ENCODE measurements around the gene DEPDC5.

The DEPDC5 gene

GRCh38 chr22:31927562-31927961, 173.7 kb downstream of the DEPDC5 start:
- no peak for DNase-seq

- no peak for DNase-seq
These were observed 175.5 kb downstream of the DEPDC5 start for GRCh38 chr22:31929167-31929930.

DNA sequence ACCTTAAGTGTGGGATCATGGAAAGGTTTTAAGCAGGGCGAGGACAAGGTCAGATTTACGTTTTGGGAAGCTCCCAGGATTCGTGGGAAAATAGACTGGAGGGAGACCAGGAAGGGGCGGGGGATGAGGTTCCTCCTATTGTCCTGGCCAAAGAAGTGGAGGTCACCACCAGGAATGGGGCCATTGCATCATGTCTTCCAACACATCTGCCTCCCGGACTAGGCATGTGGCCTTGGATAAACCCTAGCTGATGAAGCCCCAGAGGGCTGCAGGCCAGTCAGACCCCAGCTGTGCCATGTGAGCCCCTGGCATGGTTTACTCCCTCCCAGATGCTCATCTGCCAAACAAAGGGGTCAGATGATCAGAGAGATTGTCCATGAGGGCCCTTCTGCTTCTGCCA, 179.0 kb downstream of the DEPDC5 start:
- DNase-seq = no peak

- no peak for DNase-seq
These were observed 179.6 kb downstream of the DEPDC5 start for GRCh38 chr22:31933406-31933805.

- DNase-seq = no peak
These were observed 180.1 kb downstream of the DEPDC5 start for GRCh38 chr22:31933816-31934482.

- no peak for DNase-seq
These were observed 182.3 kb downstream of the DEPDC5 start for GRCh38 chr22:31935961-31936635.

DNA sequence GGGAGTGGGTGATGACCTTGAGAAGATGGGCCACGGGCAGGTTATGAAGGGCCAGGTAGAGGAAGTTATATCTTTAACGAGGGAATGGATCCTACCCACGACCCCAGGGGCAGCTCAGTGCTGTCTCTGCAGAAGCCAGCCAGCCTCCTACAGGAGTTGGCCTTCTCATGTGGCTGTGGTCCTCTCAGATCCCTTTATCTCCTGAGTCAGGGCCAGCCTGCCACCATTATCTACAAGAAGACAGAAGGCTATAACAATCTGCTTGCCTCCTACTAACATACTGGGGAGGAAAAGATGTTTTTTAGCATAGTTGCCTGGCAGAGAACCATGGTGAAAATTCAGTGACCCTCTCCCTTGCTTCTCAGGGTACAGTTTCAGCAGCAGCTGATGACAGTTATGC, 183.5 kb downstream of the DEPDC5 start:
- DNase-seq = no peak

- no peak for DNase-seq
These were observed 184.5 kb downstream of the DEPDC5 start for GRCh38 chr22:31938296-31938695.

- DNase-seq = no peak
These were observed 186.7 kb downstream of the DEPDC5 start for GRCh38 chr22:31940506-31940905.

DNA sequence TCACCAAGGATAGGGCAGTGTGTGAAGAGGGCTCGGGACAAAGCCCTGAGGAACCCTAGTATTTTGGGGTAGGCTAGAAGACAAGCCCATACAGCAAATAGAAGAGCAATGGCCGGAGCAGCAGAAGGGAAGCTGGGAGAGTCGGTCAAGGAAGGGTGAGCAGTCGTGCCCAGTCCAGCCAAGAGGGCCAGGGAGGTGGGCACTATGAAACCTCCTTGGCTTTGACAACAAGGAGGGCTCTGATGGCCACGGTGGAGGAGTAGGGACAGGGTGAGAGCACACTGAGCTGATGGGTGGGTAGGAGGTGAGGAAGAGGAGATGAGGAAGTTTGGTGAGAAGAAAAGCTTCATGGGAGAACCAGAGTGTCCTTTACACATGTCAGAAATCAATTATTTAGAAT, 188.3 kb downstream of the DEPDC5 start:
- DNase-seq = no peak

- no peak for DNase-seq
These were observed 189.6 kb downstream of the DEPDC5 start for GRCh38 chr22:31943206-31943977.

GRCh38 chr22:31943978-31944699, 190.3 kb downstream of the DEPDC5 start, which contains the start of gene YWHAH:
Gene YWHAH (plus strand): TSS chr22:31944535. CDS start chr22:31944734, 199 bp downstream.
- peak; percentile 93 for DNase-seq

DNA sequence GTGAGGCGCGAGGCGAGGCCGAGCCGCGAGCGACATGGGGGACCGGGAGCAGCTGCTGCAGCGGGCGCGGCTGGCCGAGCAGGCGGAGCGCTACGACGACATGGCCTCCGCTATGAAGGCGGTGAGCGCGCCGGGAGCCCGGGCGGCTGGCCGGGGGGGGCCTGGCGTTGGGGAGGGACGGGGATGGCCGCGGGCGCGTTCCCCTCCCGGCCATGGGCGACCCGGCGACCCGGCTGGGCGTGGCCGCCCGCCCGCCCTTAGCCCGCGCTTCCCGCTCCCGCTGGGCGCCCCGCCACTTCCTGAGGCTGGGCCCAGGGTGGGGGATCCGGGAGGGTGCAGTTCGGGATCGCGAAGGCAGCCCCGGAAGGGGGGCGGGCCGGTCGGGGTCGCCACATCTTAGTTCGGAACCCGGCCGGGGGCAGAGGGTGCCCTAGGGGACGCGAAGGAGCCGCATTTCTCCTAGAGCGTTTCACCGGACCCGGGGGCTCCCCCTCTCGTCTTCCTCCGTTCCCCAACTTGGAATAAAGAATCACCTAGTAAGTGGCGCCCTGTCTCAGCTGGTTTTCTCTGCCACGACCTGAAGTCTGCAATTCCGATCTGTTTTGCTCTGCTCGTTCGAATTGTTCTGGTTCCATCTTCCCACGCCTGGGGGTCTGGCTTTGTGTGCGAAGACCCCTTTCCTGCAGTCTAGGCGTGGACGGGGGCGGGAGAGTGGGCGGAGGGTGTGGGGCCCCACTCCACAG, 191.1 kb downstream of the DEPDC5 start:
- DNase-seq = no peak

DNA sequence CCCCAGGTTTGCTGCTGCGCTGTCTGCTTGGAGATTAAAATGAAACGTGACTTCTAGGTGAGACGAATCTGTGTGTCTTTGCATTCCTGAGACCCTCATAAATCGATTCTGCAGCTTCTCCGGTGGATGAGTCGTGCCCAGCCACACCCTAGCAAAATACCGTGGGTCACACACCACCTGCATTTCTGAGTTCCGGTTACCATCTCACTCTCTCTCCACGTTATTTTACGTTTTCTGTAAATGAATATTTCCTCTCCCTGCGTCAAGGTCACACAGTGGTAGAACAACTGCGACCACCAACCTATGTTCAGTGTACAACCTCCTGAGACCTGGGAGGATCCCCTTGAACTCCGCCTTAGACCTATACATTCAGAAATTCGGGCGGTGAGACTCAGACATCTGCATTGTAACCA, 191.6 kb downstream of the DEPDC5 start:
- no peak for DNase-seq

GRCh38 chr22:31945971-31946680, 192.3 kb downstream of the DEPDC5 start:
- no peak for DNase-seq

DNA sequence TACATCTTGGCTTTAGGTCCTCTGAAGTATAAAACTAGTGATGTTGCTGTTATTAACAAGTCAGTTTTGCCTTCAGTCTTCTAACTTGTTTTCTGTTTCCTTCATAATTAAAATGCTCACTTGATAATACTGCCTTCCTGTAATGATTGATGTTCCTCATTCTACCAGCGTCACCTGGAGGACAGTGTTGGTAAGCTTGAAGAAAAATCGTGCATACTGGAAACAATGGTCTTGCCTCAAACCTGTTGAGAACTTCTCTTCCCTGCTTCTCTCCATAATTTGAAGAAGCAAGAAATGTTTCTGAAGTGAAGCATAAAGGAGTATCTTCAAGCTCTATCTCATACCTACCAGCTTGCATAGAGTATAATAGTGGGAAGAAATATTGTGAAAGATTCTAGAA, 193.5 kb downstream of the DEPDC5 start:
- DNase-seq = no peak

GRCh38 chr22:31948002-31948401, 194.2 kb downstream of the DEPDC5 start:
- DNase-seq = no peak

DNA sequence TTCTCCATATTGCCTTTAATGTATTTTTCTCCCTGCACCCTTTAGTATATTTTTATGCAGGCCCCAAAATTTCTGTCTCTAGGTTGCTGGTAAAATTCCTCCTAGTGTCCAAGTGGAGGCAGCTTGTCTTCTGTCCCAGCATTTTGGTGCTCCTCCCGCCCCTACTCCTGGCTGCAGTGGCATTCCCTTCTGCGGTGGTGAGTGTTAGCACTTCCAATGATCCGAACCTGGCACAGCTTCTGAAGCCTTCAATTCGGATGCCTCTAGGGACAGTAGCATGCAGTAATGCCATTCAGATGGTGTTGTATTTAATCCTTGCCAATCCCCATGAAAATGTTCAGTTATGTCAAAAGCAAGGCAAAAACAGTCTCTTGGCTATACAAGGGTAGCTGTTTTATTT, 196.4 kb downstream of the DEPDC5 start:
- no peak for DNase-seq

DNA sequence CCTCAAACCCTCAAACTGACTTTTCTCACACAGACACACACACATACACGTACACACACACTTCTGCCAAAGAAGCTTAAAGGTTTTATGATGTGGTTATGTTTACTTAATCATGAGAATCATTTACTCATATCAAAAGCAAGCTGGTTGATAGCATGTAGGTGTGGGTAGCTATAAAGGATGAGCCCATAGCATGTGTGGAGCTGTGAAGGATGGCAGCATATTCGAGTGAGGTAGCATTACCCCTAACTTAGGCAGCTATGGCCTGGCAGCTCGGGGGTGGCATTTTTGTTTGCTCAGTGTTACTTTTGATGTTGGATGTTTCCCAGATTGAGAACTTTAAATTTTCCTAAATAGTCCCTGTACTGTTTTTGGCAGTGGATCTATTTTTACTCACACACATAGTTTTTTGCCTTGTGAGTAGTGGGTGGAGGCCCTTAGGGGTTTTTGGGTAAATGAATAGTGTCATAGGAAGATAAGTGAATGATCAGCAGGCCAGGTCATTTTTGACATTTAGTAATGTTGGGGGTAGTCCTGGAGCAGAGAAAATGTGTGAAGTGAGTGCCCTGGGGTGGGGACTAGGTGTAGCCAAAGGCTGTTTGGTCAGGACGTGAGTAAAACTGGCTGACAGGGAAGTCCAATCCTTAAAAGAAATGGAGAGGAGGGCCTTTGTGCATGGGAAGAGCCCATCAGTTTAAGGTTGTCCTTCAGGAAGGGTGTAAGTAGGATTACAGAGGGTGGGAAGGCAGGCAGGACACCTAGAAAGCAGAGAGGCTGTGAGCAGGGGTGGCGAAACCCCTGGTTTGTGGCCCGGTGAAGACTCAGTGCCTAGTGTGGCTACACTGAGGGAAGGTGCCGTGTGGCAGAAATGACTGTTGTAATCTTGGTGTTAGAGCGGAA, 197.6 kb downstream of the DEPDC5 start:
- DNase-seq = no peak

DNA sequence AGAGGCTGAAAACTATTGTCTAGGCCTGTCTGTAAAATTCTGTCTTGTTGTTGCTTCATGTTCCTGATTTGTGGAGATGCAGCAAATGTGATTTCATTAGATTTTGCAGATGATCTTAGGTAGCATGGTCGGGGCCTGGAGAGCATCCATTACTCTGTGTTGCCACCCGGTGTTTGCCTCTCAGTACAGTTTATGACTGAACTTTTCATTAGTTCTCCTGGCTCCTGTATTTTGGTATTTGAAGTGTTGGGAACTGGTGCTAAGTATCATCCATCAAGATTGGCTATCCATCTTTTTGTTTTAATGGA, 198.2 kb downstream of the DEPDC5 start:
- DNase-seq = no peak

All from T1000 (cell line).